Spleen (tissue), 7 donors: ENCODE results near the gene KRT9.

Experiments
- CTCF ChIP-seq, 11 experiments: fragments of 200-600 bp in 7 of 11; fragments of 450-650 bp in 4 of 11; sonication (generic) in 4 of 11; IDR thresholded peaks in 8 of 11; conservative IDR thresholded peaks in 3 of 11; 1 replicate in 7 of 11; 2 replicates in 4 of 11; pipeline versions ENCODE4 v1.4.0 to v1.8.0; 2016 to 2021; ENCODE audit warnings: antibody characterized with exemption in 11 of 11, inconsistent platforms in 4 of 11, mild to moderate bottlenecking in 1 of 11
- POLR2A ChIP-seq, 3 donors: fragments of 450-650 bp; IDR thresholded peaks; one replicate each; pipeline ENCODE4 v1.5.1; 2017; ENCODE audit warnings: antibody characterized with exemption in 3 of 3, mild to moderate bottlenecking in 1 of 3
- POLR2AphosphoS5 ChIP-seq, 3 donors: sonication (generic); formaldehyde crosslinking; IDR thresholded peaks; one replicate each; pipeline ENCODE4 v1.5.1; 2017; ENCODE audit warnings: antibody characterized with exemption in 3 of 3
- donor health status: DM: no; HTN: no; CAD: no; lungs with moderate emphysema.
- donor health status: DM: no; HTN: no; CAD: no.
- donor health status: DM: no; HTN: no; CAD: no.

- TF ChIP-seq POLR2A (IDR thresholded peaks at IDR 0.05): no peak
- TF ChIP-seq CTCF (IDR thresholded peaks at IDR 0.05 in 8 of 11, conservative IDR thresholded peaks at IDR 0.05 in 3 of 11): no peak
- no peak for TF ChIP-seq POLR2AphosphoS5 (IDR thresholded peaks at IDR 0.05)
Observed at GRCh38 chr17:41620583-41621434, 49.0 kb upstream of the KRT9 start.
